SK-N-SH (cell line): Measurements from ENCODE around the gene STK40. TPM values are rescaled to one million over a fixed set of nuclear protein-coding genes. Genes with fewer than 3 reads are reported as not detected.

Source experiments
- CTCF ChIA-PET: fragments of 300-600, 350-600 bp; formaldehyde crosslinking; extraction: SDS; loops from one replicate; lab custom pipeline; 2021; lab: Yijun Ruan, JAX
- POLR2A ChIA-PET: fragments of 350-600 bp; sonication (Branson Sonifier 250); formaldehyde crosslinking; extraction: SDS; loops from one replicate; lab custom pipeline; 2020; ENCODE audit warnings: antibody characterized with exemption, inconsistent platforms; lab: Yijun Ruan, JAX
- DNase-seq: peaks from one replicate; pipeline ENCODE4 v3.0.0; 2012
- H2AFZ ChIP-seq: fragments of 200-600 bp; sonication (generic); 2 replicates; pipeline ENCODE4 v1.8.1; 2016; ENCODE audit warnings: antibody characterized with exemption, mild to moderate bottlenecking, low read depth
- H3F3A ChIP-seq: fragments of 200-600 bp; sonication (generic); replicated peaks from 2 replicates; pipeline ENCODE3; 2016; ENCODE audit warnings: antibody characterized with exemption, mild to moderate bottlenecking; ENCODE audit not compliant: insufficient read depth
- H3K27ac ChIP-seq, 2 experiments: fragments of 200-500 bp in 1 of 2; fragments of 200-600 bp in 1 of 2; sonication (Bioruptor generic) in 1 of 2; sonication (generic), shearing (Covaris generic) in 1 of 2; 2 replicates each; pipeline versions ENCODE4 v1.5.1 to v1.6.1; 2014 to 2016; ENCODE audit warnings: low read depth in 2 of 2, inconsistent platforms in 1 of 2, low read length in 1 of 2, mild to moderate bottlenecking in 1 of 2, mixed read lengths in 1 of 2
- H3K27me3 ChIP-seq: fragments of 200-600 bp; sonication (generic), shearing (Covaris generic); 2 replicates; pipeline ENCODE4 v1.6.1; 2016; ENCODE audit warnings: mixed run types; ENCODE audit not compliant: insufficient read depth
- H3K36me3 ChIP-seq, 2 experiments: fragments of 200-500 bp in 1 of 2; fragments of 200-600 bp in 1 of 2; sonication (Bioruptor generic) in 1 of 2; sonication (generic) in 1 of 2; replicated peaks in 1 of 2; 2 replicates each; pipeline versions ENCODE3 to v1.5.1; 2014 to 2016; ENCODE audit warnings: low read length in 1 of 2, mild to moderate bottlenecking in 1 of 2; ENCODE audit not compliant: insufficient read depth in 2 of 2, control insufficient read depth in 1 of 2
- H3K4me1 ChIP-seq, 2 experiments: fragments of 200-500 bp in 1 of 2; fragments of 200-600 bp in 1 of 2; sonication (Bioruptor generic) in 1 of 2; sonication (generic), shearing (Covaris generic) in 1 of 2; 2 replicates each; pipeline versions ENCODE4 v1.5.1 to v1.6.1; 2014 to 2016; ENCODE audit warnings: low read depth in 1 of 2, low read length in 1 of 2, mixed run types in 1 of 2; ENCODE audit not compliant: insufficient read depth in 2 of 2, control insufficient read depth in 1 of 2
- H3K4me2 ChIP-seq: fragments of 200-600 bp; sonication (generic), shearing (Covaris generic); 2 replicates; pipeline ENCODE4 v1.6.1; 2017; ENCODE audit warnings: mixed run types
- H3K4me3 ChIP-seq, 2 experiments: fragments of 200-500 bp in 1 of 2; fragments of 200-600 bp in 1 of 2; sonication (Bioruptor generic) in 1 of 2; sonication (generic), shearing (Covaris generic) in 1 of 2; 2 replicates each; pipeline versions ENCODE4 v1.5.1 to v1.8.1; 2014 to 2016; ENCODE audit warnings: low read depth in 2 of 2, inconsistent platforms in 1 of 2, low read length in 1 of 2, mild to moderate bottlenecking in 1 of 2, mixed read lengths in 1 of 2, moderate library complexity in 1 of 2
- H3K79me2 ChIP-seq: fragments of 200-600 bp; sonication (generic); 2 replicates; pipeline ENCODE4 v1.8.1; 2017; ENCODE audit warnings: mild to moderate bottlenecking; ENCODE audit not compliant: insufficient read depth
- H3K9ac ChIP-seq: fragments of 200-600 bp; sonication (generic); 2 replicates; pipeline ENCODE4 v1.6.1; 2017; ENCODE audit warnings: mixed run types
- H3K9me2 ChIP-seq: fragments of 200-600 bp; sonication (generic); 2 replicates; pipeline ENCODE4 v1.6.1; 2017; ENCODE audit warnings: mixed run types
- H3K9me3 ChIP-seq: fragments of 200-600 bp; sonication (generic); 2 replicates; pipeline ENCODE4 v1.6.1; 2017; ENCODE audit warnings: mixed run types, mild to moderate bottlenecking, moderate library complexity
- H4K20me1 ChIP-seq: fragments of 200-600 bp; sonication (generic); 2 replicates; pipeline ENCODE4 v1.6.1; 2017; ENCODE audit warnings: mild to moderate bottlenecking, mixed run types; ENCODE audit not compliant: insufficient read depth
- CHD2 ChIP-seq: fragments of 150-350 bp; IDR thresholded peaks from 2 replicates; pipeline ENCODE4 v1.6.1; 2018; ENCODE audit warnings: low read length; ENCODE audit not compliant: partially characterized antibody
- CTCF ChIP-seq: fragments of 200-600 bp; sonication (generic); IDR thresholded peaks from 2 replicates; pipeline ENCODE4 v1.6.1; 2017; ENCODE audit warnings: antibody characterized with exemption, mild to moderate bottlenecking, moderate library complexity
- ELF1 ChIP-seq: IDR thresholded peaks from 2 replicates; pipeline ENCODE4 v1.4.0; 2012
- EP300 ChIP-seq, 2 experiments: IDR thresholded peaks; 2 replicates each; pipeline versions ENCODE4 v1.4.0 to v1.6.1; 2012; ENCODE audit warnings: borderline replicate concordance in 1 of 2, low read depth in 1 of 2, low read length in 1 of 2
- GABPA ChIP-seq: IDR thresholded peaks from 2 replicates; pipeline ENCODE4 v1.4.0; 2012; ENCODE audit warnings: low read depth, mild to moderate bottlenecking
- GATA2 ChIP-seq: sonication (generic); formaldehyde crosslinking; IDR thresholded peaks from 2 replicates; pipeline ENCODE4 v1.5.0; 2020; ENCODE audit warnings: mild to moderate bottlenecking, missing genetic modification reagents
- MXI1 ChIP-seq: IDR thresholded peaks from 2 replicates; pipeline ENCODE4 v1.6.1; 2012; ENCODE audit warnings: mild to moderate bottlenecking, low read depth, low read length, improper control_type of control experiment
- NFIC ChIP-seq: IDR thresholded peaks from 2 replicates; pipeline ENCODE4 v1.4.0; 2012; ENCODE audit warnings: borderline replicate concordance
- NRF1 ChIP-seq: IDR thresholded peaks from 2 replicates; pipeline ENCODE4 v1.6.1; 2012; ENCODE audit warnings: low read depth, mild to moderate bottlenecking, low read length
- POLR2AphosphoS5 ChIP-seq: IDR thresholded peaks from 2 replicates; pipeline ENCODE4 v1.6.1; 2012; ENCODE audit warnings: low read depth, low read length
- RAD21 ChIP-seq: IDR thresholded peaks from 2 replicates; pipeline ENCODE4 v1.6.1; 2012; ENCODE audit warnings: mild to moderate bottlenecking, low read length
- RXRA ChIP-seq: IDR thresholded peaks from 2 replicates; pipeline ENCODE4 v1.4.0; 2012; ENCODE audit warnings: low read depth, mild to moderate bottlenecking, borderline replicate concordance
- TAF1 ChIP-seq: IDR thresholded peaks from 2 replicates; pipeline ENCODE4 v1.6.1; 2012; ENCODE audit warnings: low read depth, mild to moderate bottlenecking, low read length, moderate library complexity, borderline replicate concordance
- USF1 ChIP-seq: IDR thresholded peaks from 2 replicates; pipeline ENCODE4 v1.4.0; 2012; ENCODE audit warnings: low read depth, borderline replicate concordance
- WGBS: methylation state at CpG from one replicate; pipeline ENCODE4 v1.1.6; 2017; ENCODE audit warnings: low lambda C conversion rate; 5-methylcytosine and 5-hydroxymethylcytosine counted together
- polyA plus RNA-seq, 3 experiments: library from polyadenylated mRNA; depleted of rRNA; stranded (reverse); fragments of >200 nt; gene quantifications; 2 replicates each; pipeline ENCODE4 v1.2.3, GENCODE V29; 2012
- TF ChIP-seq, protein P1 (sequence below): IDR thresholded peaks from 2 replicates; pipeline ENCODE4 v1.6.1; 2012; ENCODE audit warnings: mild to moderate bottlenecking, low read depth, low read length, moderate library complexity
- TF ChIP-seq, protein P2 (sequence below): fragments of 150-350 bp; IDR thresholded peaks from 2 replicates; pipeline ENCODE4 v1.6.1; 2017; ENCODE audit warnings: antibody characterized with exemption, low read length, low read depth, borderline replicate concordance
- TF ChIP-seq, protein P3 (sequence below): fragments of 150-350 bp; IDR thresholded peaks from 2 replicates; pipeline ENCODE4 v1.6.1; 2016; ENCODE audit warnings: mild to moderate bottlenecking, low read depth, low read length
- TF ChIP-seq, protein P4 (sequence below): IDR thresholded peaks from 2 replicates; pipeline ENCODE4; 2012

Gene STK40
- polyA plus RNA-seq, 1 of the 3 experiments (the other 2 are of a cell fraction): 43.3 TPM

DNA sequence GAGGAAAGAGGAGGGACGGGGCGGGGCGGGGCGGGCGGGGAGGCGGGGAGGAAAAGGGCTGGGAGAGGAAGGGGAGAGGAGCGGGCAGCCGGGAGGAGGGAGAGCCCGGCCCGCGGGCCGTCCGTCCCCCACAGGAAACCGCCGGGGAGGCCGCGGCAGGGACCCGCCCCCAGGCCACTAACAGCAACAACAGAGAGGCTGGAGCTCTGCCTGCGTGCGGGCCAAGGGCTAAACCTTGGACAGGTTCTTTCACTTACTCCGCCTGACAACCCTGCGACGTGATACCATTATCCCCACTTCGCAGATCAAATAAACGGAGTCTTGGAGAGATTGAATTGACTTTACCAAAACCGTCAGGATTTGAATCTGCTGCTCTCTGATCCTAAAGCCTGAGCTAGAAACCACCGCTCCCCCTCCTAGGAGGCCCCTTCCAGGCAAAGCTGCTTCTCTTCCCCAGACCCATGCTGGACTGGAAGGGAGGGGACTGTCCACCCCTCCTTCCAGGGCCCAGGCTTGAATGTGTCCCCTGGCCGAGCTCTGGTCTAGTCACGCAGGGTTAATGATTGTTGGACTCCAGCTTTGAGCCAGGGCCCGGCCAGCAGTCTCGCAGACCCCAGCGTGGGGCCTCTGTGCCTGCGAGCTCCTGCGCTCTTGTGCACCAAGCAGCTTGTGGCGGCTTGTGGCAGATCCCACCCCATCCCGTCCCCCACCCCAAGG lies 61.9 kb downstream of the STK40 start, which contains the start of gene EVA1B:
Gene EVA1B (minus strand): TSS at position 10 of the 717 bp plus-strand sequence. CDS start 608 bp downstream, outside the sequence.
- Histone ChIP-seq H3F3A (peaks cover 5% of the 10 kb centered on the region), H3K9me2 (no peaks in the 10 kb centered on the region)
- no peak for TF ChIP-seq NRF1
- no peak for TF ChIP-seq RAD21
- 0 out of 2 replicates have a peak, but pooled peaks have one; percentile 35 for TF ChIP-seq TAF1
- TF ChIP-seq ELF1: no peak
- TF ChIP-seq, protein P1, sequence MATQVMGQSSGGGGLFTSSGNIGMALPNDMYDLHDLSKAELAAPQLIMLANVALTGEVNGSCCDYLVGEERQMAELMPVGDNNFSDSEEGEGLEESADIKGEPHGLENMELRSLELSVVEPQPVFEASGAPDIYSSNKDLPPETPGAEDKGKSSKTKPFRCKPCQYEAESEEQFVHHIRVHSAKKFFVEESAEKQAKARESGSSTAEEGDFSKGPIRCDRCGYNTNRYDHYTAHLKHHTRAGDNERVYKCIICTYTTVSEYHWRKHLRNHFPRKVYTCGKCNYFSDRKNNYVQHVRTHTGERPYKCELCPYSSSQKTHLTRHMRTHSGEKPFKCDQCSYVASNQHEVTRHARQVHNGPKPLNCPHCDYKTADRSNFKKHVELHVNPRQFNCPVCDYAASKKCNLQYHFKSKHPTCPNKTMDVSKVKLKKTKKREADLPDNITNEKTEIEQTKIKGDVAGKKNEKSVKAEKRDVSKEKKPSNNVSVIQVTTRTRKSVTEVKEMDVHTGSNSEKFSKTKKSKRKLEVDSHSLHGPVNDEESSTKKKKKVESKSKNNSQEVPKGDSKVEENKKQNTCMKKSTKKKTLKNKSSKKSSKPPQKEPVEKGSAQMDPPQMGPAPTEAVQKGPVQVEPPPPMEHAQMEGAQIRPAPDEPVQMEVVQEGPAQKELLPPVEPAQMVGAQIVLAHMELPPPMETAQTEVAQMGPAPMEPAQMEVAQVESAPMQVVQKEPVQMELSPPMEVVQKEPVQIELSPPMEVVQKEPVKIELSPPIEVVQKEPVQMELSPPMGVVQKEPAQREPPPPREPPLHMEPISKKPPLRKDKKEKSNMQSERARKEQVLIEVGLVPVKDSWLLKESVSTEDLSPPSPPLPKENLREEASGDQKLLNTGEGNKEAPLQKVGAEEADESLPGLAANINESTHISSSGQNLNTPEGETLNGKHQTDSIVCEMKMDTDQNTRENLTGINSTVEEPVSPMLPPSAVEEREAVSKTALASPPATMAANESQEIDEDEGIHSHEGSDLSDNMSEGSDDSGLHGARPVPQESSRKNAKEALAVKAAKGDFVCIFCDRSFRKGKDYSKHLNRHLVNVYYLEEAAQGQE: no peak
- TF ChIP-seq USF1: no peak
- TF ChIP-seq EP300 (IDR thresholded peaks at IDR 0.05; ENCODE audit: borderline replicate concordance in 1 of 2, low read depth in 1 of 2, low read length in 1 of 2): no peak
- TF ChIP-seq GATA2 (CRISPR knock-in tag): no peak
- TF ChIP-seq, protein P2, sequence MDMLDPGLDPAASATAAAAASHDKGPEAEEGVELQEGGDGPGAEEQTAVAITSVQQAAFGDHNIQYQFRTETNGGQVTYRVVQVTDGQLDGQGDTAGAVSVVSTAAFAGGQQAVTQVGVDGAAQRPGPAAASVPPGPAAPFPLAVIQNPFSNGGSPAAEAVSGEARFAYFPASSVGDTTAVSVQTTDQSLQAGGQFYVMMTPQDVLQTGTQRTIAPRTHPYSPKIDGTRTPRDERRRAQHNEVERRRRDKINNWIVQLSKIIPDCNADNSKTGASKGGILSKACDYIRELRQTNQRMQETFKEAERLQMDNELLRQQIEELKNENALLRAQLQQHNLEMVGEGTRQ: no peak
- TF ChIP-seq RXRA: no peak
- TF ChIP-seq CHD2: no peak
- TF ChIP-seq, protein P3, sequence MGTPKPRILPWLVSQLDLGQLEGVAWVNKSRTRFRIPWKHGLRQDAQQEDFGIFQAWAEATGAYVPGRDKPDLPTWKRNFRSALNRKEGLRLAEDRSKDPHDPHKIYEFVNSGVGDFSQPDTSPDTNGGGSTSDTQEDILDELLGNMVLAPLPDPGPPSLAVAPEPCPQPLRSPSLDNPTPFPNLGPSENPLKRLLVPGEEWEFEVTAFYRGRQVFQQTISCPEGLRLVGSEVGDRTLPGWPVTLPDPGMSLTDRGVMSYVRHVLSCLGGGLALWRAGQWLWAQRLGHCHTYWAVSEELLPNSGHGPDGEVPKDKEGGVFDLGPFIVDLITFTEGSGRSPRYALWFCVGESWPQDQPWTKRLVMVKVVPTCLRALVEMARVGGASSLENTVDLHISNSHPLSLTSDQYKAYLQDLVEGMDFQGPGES: no peak
- no peak for TF ChIP-seq CTCF
- peak; percentile 21; the same call in 1 of the 2 replicates for TF ChIP-seq POLR2AphosphoS5
- no peak for TF ChIP-seq NFIC
- TF ChIP-seq MXI1: no peak
- TF ChIP-seq, protein P4, sequence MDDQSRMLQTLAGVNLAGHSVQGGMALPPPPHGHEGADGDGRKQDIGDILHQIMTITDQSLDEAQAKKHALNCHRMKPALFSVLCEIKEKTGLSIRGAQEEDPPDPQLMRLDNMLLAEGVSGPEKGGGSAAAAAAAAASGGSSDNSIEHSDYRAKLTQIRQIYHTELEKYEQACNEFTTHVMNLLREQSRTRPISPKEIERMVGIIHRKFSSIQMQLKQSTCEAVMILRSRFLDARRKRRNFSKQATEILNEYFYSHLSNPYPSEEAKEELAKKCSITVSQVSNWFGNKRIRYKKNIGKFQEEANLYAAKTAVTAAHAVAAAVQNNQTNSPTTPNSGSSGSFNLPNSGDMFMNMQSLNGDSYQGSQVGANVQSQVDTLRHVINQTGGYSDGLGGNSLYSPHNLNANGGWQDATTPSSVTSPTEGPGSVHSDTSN: no peak
- TF ChIP-seq GABPA: peak; percentile 49
- TF ChIP-seq, all 33 proteins: peak for 3
- peak within 1 kb of the TSS; percentile 90 for H3K4me2 ChIP-seq
- peak within 1 kb of the TSS; percentile 78 for H3K4me3 ChIP-seq
- H3K9me3 ChIP-seq: no peaks in the 10 kb centered on the region
- CTCF ChIA-PET: interaction anchor here (0.6 to 5.7 kb wide), 8 partner anchors 17 to 96 kb away, joined by 3 to 29 read pairs (median 5); no protein-coding TSS in a partner anchor
- peak; percentile 90 for DNase-seq
- peaks cover 18% of the 10 kb centered on the region; the same call in 1 of the 2 replicates for H3K79me2 ChIP-seq
- WGBS: 27% methylated on average over 16 of the region's 36 CpGs
- H3K9ac ChIP-seq: peak within 1 kb of the TSS; percentile 83
- H3K36me3 ChIP-seq: peaks cover 0 to 6% of the 10 kb centered on the region in 2 experiments
- POLR2A ChIA-PET: interaction anchor here (0.6 to 1.2 kb wide), 3 partner anchors 34 to 99 kb away, joined by 3 read pairs; partner anchors contain the start of gene THRAP3
- H3K27ac ChIP-seq: peak within 1 kb of the TSS; percentile 62 to 70
- H3K27me3 ChIP-seq: no peaks in the 10 kb centered on the region
- peaks cover 9 to 24% of the 10 kb centered on the region in 2 experiments; a peak in 1 of 4 replicates for H3K4me1 ChIP-seq
- H4K20me1 ChIP-seq: 0 out of 2 replicates have a peak, but pooled peaks cover 3% of the 10 kb centered on the region
- 0 out of 2 replicates have a peak within 1 kb of the TSS, but pooled peaks have one; percentile 65 for H2AFZ ChIP-seq
